GM21619 (cell line): ENCODE data around the gene ST6GALNAC3.
A peak's percentile ranks its signal among the peaks of the same experiment; 100 is the strongest.

ENCODE experiments used
- ATAC-seq: cut with Tn5 transposase; IDR thresholded peaks from one replicate; pipeline ENCODE4 v1.9.1; 2021; ENCODE audit not compliant: unreplicated experiment

ST6GALNAC3 gene

DNA sequence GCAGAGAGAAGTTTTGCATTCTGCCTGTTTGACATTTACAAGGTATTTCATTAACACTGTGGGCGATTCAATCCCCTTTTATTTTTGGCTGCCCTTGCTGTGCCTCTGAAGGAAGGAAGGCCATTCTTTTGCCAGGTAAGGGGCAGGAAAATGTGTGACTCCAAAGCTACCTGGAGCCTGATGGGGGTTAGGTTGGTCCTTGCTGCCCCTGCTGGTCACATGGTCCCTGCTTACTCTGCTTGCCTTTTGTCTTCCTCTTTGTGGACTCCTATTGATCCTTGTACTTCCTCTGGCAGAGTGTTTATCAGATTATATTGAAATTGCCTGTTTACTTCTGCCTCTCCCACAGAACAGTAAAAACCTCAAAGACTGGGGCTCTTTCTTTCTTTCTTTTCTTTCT is 65.7 kb downstream of the ST6GALNAC3 start:
- ATAC-seq = no peak

DNA sequence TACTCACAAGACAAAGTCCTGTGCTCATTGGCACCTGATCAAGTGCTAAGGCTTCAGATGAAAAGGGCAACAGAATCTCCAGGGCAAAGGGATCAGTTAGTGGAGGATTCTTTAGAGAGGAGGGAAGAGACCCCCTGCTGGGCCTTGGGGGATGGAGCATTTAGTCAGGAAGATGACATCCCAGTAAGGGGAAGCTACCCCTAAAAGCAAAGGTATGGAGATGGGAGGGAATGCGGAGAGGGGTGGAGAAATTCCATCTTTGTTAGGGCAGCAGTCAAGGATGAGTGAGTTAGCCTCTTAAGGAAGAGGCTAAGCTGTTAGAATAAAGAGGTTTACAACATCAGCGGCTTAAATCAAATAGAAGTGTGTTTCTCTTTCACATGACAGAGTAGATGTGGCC is 67.4 kb downstream of the ST6GALNAC3 start:
- no peak for ATAC-seq

DNA sequence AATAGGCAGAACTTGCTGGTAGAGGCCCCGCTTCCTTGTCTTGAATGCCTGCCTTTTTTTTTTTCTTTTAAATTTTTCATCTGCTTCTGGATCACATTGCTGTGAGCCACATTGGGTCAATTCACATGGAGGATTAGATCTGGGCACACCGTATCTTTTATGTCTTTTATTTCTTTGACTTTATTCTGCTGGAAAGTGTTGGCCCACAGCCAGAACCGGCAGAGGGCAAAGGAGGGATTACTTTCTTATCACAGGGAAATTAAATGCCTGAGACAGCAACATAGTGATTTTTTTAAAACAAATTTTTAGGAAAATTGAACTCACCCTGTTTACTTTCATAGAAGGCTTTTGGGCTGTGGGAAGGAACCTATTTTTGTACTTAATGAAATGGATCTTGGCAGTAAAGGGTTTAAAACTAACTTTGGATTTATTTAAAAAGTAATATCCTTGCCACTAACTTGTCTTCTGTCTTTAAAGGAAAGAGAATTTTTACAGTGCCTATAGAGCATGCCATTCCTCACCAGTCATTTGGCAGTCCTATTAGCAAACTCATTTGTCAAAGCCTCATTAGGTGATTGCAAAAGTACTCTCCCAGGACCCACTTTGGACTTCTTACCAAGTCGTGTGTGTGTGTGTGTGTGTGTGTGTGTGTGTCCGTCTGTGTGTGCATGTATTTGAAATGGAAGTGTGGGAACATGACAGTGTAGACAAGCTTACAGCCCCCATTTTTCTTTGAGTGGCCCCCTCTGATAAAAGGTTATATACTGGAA is 68.4 kb downstream of the ST6GALNAC3 start:
- no peak for ATAC-seq

DNA sequence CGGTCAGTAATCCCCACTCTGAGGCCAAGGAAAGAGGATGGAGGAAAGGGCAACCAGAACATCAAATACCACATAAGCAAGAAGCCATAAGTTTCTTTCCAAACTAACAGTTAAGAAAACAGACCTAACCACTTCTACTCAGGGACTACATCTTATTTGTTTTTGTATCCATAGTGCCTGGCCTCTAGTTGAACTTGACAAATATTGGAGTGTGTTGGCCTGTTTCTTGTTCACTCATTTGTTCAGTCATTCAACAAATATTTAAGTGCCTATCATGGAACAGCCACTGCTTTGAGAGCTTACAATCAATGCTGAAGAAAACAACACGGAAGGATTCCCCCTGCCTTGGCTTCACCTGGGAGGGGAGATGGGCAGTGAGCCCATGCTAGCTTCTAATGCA is 69.7 kb downstream of the ST6GALNAC3 start:
- no peak for ATAC-seq

DNA sequence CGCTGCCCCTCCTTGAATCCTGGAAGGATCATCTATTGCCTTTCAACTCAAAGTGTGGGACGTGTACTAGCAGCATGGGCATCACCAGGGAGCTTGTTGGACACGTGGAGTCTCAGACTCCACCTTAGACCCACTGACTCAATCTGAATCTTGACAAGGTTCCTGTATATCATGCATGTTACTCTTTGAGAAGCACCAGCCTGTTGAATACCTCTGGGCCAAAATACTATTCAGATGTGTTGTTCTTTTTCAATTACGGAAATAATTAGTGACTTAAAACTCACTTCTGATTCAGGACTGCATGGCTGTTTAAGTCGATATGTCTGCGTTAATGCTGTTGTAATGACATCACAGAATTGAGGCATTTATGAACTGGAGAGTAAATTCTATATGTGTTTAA is 70.8 kb downstream of the ST6GALNAC3 start:
- no peak for ATAC-seq

DNA sequence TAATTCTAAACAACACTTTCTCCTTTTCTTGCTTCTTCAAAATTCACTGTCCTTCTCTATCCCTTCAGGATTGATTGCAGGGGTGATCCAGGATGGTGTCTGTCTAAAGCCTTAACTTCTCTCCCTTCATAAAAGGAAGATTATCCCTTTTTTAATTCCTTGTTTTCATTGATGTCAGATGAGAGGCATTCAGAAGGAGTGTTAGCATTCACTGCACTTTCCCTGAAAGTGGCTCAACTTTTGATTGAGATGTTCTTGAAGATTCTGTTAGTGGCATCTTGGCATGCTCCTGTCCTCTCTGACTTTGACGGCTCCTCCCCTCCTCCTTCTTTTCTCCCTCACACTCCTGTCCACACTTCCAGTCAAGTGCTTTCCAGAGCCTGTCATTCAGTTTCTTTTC is 71.6 kb downstream of the ST6GALNAC3 start:
- no peak for ATAC-seq

DNA sequence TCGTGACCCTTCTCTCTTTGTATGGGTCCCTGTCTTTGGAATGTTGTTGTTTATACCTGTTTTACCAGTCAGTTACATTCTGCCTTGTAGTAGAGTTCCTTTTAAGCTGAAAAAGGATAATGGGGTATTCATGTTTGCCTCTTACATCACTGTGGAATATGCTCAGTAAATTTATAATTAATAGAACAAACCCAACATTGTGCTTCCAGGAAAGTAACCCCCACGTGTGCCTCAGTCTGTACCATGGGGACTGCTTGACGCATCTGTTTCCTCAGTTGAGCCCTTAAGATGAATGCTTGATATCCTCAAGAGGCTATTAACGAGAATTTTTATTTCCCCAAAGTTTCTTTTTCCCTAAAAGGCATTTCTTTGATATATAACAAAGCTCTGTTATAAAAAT is 73.4 kb downstream of the ST6GALNAC3 start:
- no peak for ATAC-seq

DNA sequence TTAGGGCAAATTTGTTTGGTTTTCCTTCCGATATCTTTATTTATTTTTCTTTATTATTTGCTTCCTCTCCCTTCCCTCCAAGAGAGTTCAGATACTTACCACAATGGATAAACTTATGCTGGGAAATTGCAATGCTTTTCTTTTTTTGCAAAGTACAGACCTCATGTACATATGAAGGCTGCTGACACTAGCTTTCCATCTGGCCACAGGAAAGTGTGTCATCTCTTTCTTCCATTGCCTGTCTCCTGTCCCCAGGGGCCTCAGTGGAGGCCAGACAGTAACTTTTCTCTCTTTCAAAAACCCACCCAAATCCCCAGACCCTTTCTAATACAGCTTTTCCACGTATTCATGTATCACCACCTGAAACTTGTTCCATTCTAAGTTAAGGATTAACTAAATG is 73.9 kb downstream of the ST6GALNAC3 start:
- no peak for ATAC-seq

DNA sequence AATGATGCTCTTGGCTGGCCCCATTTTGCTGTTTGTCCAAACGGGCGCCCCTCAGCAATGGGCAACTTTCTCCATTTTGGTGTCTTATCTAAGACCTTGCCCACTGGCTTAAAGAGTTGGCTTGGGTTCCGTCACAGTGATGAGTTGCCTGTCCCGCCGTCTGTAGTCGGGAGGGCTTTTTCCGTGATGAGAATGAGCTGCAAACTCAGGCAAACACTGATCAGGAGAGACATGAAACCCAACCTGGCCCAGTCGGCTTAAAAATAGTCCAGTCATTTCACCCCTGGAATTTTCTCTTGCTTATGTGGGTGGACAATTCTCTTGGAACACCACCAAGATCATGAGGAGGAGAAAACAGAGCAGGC is 79.3 kb downstream of the ST6GALNAC3 start:
- ATAC-seq = no peak

DNA sequence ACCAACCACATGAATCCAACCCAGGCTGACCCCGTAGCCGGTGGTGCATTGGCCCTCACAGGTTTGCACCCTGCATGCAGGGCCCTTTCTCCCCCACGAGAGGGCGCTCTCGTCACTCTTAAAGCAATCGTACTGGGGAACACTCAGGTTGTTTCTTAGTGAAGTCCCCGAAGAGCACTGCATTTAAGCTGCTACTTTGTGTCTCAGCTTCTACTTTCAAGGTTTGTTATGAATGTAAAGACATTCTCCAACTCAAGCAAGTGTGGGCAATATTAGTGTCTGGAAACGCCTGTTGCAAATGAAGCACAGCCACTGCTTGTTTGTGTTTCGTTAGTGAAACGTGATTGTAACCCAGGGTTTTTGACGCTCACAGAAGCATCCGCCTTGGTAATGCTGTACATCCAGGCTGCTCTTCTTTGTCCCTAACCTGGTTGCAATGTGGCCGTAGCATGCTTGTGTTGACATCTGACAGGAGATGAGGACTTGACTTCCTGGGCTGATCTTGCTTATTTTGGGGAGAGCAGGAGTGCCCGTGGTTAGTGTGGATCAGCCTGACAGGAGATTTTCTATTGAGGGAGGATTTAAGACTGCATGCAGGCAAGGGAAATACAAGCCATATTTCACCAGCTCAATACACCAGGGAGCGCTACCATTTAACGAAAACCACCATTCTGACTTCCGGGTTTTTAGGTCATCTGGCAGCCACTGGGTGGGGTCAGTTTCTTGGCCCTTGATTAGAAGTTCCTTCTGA is 79.8 kb downstream of the ST6GALNAC3 start:
- peak; percentile 96 for ATAC-seq

DNA sequence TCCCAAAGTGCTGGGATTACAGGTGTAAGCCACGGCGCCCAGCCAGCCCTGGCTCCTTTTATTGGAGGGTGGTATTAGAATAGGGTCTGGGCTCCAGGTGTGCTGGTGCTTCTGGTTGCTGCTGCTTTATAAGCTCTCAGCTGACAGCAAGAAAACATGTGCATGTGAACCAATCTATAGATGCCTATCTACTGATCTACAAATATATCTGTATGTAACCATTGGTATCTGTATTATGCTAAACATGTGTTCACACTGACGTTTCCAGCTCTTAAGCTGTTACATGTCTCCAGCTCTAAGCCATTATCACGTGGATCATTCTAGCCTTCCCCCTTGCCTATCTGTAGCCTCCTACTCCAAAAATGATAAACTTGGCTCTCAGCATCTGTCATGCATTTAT is 82.4 kb downstream of the ST6GALNAC3 start:
- ATAC-seq = no peak

DNA sequence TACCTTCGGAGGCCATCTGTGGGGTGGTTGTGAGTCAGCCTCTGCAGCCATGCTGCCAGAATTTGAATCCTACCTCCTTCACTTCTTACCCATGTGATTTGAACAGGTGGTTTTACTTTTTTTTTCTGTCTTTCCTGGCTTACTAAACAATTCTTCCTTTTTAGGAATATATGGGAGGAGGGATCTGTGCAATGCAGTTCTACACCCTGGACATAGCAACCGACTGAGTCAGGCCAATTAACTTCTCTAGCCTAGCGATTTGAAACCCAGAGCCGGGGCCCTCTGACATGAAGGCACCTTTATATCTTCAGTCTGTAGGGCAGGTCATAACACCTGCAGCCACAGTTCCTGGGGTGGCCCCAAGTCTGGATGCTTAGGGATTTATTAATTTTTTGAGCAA is 83.6 kb downstream of the ST6GALNAC3 start:
- ATAC-seq = no peak

DNA sequence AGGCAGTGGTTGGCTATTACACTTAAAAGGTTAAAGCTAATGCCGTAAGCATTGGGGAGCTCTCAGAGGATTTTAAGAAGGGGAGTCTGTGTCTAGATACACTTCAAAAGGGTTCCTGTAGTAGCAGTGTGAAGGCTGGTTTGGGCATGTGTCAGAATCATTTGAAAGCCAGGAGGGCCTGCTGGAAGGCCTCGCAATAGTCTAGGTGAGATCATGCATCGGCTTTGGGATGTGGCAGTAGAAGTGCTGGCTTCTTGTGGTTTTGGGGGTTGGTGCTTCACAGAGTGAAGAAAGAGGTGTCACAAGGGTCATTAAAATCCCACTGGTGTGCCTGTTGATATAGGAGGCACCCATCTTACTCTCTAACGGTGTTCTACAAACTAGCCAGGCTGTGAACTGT is 85.7 kb downstream of the ST6GALNAC3 start:
- ATAC-seq = no peak

DNA sequence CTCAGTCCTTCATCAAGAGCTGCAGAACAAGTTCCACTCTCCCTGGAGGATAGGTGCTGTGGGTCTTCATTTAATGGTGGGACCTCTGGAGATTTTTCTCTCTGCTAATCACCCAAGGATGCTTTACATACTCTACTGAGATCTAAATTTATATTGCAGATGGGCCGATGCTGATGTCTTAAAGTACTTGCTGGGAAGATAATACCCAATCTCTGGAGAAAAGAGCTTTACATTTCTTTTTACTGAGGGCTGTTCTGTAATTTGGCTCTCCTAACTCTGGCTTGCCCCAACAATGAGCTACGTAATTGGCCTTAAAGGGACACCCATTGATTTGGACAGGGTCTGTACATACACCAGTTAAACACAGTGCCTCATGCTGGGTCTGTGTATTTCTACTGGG is 86.9 kb downstream of the ST6GALNAC3 start:
- ATAC-seq = no peak

DNA sequence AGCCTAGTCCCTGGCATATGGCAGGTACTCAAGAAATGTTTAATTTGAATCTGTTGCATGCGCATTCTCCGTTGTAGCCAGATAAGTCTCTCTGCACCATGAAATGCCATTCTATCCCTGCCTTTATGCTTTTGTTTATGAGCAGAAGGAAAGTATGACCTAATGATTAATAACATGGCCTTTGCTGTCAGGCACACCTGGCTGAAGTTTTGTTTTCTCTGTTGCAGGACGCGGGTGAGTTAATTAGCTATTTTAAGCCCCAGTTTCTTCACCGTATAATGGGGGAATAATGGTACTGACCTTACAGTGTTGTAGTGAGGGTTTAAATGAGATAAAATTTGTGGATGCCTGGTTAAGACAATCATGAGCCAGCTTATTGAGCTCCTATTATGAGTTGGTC is 87.7 kb downstream of the ST6GALNAC3 start:
- ATAC-seq = no peak

DNA sequence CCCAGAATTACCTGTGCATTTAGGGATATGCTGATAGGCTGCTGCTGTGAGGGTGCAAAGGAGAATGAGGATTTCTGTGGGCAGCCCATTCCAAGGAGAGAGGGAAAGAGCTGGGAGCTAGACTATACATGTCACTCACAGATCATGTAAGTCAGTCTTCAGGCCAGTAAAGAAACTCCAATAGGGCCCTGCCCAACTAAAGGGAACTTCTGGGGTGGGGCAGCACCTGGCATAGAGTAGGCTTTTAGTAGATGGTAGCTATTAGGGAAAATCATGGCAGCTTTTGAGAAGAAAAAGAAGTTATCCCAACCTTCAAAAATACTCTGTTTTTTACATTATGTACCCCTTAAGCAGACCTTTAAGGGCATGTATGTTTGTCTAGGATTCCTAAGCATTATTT is 89.6 kb downstream of the ST6GALNAC3 start:
- no peak for ATAC-seq

DNA sequence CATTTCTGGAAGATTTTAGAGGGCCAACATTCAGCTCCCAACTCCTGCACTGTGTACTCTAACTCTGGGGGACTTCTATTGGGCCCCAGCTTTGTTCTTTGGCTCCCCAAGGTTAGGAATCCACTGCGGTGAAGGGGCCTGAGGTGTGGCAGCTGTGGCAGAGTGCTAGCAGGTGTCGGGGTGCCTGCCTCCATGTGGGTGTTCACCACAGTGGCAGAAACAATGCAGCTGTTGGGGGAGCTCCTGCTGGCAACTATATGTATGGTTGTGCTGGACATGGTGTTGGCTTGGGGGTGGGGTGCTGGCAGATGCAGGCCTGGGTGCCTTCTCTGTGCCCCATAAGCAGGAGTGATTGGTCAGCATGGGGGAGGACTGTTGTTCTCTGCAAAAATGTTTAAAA is 95.5 kb downstream of the ST6GALNAC3 start:
- ATAC-seq = no peak

DNA sequence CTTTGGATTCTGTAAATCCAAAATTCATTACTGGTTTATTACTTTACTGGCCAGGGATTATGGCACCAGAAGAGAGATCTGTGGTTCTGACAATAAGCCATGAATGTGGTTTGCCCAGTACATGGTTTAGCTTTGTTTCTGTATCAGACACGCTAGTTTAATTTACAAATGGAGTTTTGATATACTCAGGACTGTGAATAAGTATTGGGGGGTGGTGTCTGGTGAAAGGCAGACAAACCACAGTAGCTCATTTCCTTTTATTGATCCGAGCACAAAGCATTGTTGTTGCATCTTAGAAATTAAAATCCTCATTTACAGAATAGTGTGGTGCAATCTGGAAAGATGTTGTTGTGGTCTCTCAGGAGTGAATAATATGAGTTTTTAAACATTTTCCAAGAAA is 96.0 kb downstream of the ST6GALNAC3 start:
- no peak for ATAC-seq

DNA sequence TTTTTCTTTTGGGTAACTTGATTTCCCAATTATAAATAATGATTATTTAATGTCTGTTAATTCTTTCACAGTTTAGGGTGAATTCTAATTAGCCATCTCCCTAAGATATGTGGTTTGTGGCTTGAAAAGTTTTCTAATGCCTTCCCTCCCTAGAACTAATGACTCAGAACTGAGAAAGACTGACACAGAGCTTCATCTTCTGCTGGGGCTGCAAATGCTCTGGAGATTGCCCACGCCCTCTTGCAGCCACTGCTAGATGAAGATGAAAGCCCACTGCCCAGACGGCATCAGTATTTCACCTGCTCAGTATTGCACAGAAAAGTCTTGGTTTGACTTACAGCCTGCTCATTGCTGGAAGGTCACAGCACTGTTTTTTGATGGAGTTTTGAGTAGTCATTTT is 101.5 kb downstream of the ST6GALNAC3 start:
- no peak for ATAC-seq

DNA sequence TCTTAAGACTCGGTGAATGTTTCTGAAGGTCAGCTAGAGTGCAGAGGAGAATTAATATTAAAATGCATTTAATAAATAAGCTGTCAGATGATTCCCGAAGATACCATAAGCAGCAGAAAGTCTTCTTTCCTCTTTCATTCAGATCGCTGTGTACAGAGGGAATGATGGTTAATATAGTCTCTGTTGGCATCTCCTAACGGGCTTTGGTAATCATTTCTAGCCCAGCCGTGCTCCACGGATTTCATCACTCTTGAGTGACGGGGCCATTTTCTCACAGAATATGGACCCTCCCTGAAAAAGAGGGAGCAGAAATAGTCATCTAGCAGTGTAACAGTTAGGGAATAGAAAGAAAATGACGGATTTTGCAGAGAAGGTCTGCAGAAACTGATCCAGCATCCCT is 103.1 kb downstream of the ST6GALNAC3 start:
- no peak for ATAC-seq

DNA sequence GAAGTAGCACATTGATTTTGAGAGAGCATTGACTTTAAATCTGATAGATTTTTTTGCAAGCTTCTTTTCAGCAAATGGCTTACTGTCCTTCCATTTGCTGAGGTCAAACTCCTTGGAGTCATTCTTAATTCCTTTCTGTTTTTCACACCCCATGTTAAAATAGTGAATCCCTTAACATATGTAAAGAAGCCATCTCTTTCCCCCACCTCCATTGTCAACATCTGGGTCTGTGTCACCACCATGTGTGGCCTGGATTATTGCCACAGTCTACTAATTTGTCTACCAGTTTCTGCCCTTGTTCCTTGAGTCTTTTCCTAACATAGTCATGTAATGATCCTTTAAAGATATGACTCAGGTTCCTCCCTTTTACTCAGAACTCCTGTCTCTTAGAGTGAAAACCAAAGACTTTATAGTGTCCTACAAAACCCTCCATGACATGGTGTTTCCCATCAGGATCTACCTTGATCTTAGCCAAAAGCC is 104.7 kb downstream of the ST6GALNAC3 start:
- ATAC-seq = no peak

DNA sequence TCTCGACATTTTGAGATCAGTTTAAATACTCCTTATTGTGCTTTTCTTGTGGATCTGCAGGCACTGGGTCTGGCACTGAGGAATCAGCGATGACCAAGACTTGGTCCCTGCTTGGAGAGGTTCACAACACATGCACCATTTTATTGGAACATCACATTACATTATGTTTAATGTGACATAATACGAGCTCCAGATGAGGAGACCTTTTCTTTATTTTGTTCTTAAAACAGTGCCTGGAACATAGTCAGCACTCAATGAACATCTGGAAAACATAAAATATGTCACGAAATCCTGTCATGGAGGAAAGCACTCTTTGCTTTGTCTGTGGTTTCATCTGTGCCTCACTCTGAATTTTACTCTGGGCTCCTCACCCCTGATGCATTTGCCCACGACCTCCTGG is 110.7 kb downstream of the ST6GALNAC3 start:
- ATAC-seq = no peak
